Stomach (tissue), 4 donors: ENCODE measurements around the gene URB1.

Source experiments
- POLR2A ChIP-seq, 4 donors: fragments of 450-650 bp; IDR thresholded peaks; one replicate each; pipeline ENCODE4 v1.6.1; 2016; ENCODE audit warnings: antibody characterized with exemption in 4 of 4, control low read depth in 2 of 4, mild to moderate bottlenecking in 1 of 4, moderate library complexity in 1 of 4
- POLR2AphosphoS5 ChIP-seq, 3 donors: sonication (generic); formaldehyde crosslinking; IDR thresholded peaks; one replicate each; pipeline ENCODE4 v1.6.1; 2016; ENCODE audit warnings: antibody characterized with exemption in 3 of 3
- TF ChIP-seq, protein P1 (sequence below), 7 experiments: fragments of 450-650 bp in 4 of 7; fragments of 200-600 bp in 3 of 7; sonication (generic) in 3 of 7; IDR thresholded peaks; one replicate each; pipeline ENCODE4 v1.5.1; 2016 to 2019; ENCODE audit warnings: antibody characterized with exemption in 7 of 7, control low read depth in 2 of 7, mild to moderate bottlenecking in 1 of 7

GRCh38 chr21:32414579-32415358 is 22.0 kb upstream of the URB1 start:
- TF ChIP-seq POLR2AphosphoS5 (IDR thresholded peaks at IDR 0.05) (no peak), POLR2A (IDR thresholded peaks at IDR 0.05) (no peak)
- TF ChIP-seq, protein P1, sequence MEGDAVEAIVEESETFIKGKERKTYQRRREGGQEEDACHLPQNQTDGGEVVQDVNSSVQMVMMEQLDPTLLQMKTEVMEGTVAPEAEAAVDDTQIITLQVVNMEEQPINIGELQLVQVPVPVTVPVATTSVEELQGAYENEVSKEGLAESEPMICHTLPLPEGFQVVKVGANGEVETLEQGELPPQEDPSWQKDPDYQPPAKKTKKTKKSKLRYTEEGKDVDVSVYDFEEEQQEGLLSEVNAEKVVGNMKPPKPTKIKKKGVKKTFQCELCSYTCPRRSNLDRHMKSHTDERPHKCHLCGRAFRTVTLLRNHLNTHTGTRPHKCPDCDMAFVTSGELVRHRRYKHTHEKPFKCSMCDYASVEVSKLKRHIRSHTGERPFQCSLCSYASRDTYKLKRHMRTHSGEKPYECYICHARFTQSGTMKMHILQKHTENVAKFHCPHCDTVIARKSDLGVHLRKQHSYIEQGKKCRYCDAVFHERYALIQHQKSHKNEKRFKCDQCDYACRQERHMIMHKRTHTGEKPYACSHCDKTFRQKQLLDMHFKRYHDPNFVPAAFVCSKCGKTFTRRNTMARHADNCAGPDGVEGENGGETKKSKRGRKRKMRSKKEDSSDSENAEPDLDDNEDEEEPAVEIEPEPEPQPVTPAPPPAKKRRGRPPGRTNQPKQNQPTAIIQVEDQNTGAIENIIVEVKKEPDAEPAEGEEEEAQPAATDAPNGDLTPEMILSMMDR (IDR thresholded peaks at IDR 0.05): peak in 1 of 7 experiments; percentile 10
